Mucosa of rectum (tissue), 2 donors: ENCODE data around the gene VWCE.

ENCODE experiments used
- H3K27ac ChIP-seq, 2 donors: one replicate each; pipeline ENCODE4 v1.7.0; 2013; ENCODE audit warnings: inconsistent platforms in 2 of 2, low read depth in 2 of 2, low read length in 2 of 2
- H3K27me3 ChIP-seq, 2 donors: one replicate each; pipeline ENCODE4 v1.7.0; 2013; ENCODE audit warnings: low read length in 2 of 2; ENCODE audit not compliant: control insufficient read depth in 2 of 2, insufficient read depth in 2 of 2
- H3K36me3 ChIP-seq, 2 donors: one replicate each; pipeline ENCODE4 v1.7.0; 2013; ENCODE audit warnings: low read length in 2 of 2; ENCODE audit not compliant: control insufficient read depth in 2 of 2, insufficient read depth in 2 of 2
- H3K4me1 ChIP-seq, 2 donors: one replicate each; pipeline ENCODE4 v1.7.0; 2013; ENCODE audit warnings: low read length in 2 of 2, mild to moderate bottlenecking in 1 of 2; ENCODE audit not compliant: control insufficient read depth in 2 of 2, insufficient read depth in 2 of 2
- H3K4me3 ChIP-seq, 2 donors: one replicate each; pipeline ENCODE4 v1.7.0; 2013; ENCODE audit warnings: low read length in 2 of 2
- H3K9ac ChIP-seq, 2 donors: one replicate each; pipeline ENCODE4 v1.7.0; 2013; ENCODE audit warnings: low read length in 2 of 2, low read depth in 1 of 2, mild to moderate bottlenecking in 1 of 2
- H3K9me3 ChIP-seq, 2 donors: one replicate each; pipeline ENCODE4 v1.7.0; 2013; ENCODE audit warnings: low read length in 2 of 2; ENCODE audit not compliant: control insufficient read depth in 2 of 2
- donor health status: healthy.
- donor health status: Normal muscosa, but diverticular disease.

VWCE gene

DNA sequence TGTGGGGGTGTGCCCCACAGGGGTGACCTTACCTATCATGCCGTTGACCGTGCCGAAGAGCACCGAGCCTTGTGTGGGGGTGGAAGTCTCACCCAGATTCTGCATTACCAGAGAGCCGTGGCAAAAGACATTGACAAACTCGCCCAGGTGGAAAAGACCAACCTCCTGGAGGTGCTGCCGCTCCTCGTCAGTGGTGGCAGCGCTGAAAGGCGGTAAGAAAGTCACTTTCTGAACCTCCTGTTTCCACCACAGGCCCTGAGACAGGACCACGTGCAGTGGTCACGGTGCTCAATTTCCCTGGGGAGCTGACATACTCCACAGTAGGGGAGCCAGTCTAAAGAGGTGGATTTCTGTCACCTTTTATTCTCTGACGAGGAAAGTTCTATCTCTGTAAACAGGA lies 7.4 kb upstream of the VWCE start:
- no peak overlapping the region for H3K9ac ChIP-seq
- H3K4me1 ChIP-seq = no peaks in the 10 kb centered on the region
- no peak overlapping the region for H3K27ac ChIP-seq
- no peak overlapping the region for H3K4me3 ChIP-seq
- peaks cover 73 to 77% of the 10 kb centered on the region in 2 donors for H3K36me3 ChIP-seq
- no peaks in the 10 kb centered on the region for H3K27me3 ChIP-seq
- no peaks in the 10 kb centered on the region for H3K9me3 ChIP-seq

DNA sequence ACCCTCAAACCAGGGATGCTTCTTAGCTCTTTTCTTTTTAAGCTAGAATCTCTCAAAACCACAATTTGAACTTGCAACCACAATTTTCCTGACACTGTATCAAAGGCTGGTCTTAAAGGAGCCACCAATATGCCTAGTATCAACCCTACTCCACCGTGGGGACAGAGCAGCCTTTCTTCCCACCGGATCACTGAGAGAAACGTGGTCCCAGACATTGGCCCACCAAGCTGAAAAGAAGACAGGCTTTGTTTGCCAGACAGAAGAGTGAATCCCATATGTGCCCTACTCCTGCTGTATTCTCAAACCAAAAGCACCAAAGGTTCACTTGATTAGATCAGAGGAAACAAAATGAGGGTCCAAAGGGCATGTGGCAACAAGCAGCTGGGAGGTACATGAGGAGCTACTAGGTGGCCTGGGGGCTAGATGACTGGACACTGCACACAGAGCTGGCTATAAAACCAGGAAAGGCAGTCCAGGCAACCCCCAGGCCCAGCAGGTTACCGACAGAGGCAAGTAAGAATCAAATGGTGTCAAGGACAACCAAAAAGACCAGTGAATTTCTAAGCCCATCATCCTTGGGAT lies 3.6 kb upstream of the VWCE start:
- H3K27me3 ChIP-seq = peaks cover 3 to 9% of the 10 kb centered on the region in 2 donors
- peaks cover 44 to 47% of the 10 kb centered on the region in 2 donors for H3K36me3 ChIP-seq
- H3K9ac ChIP-seq = no peak overlapping the region
- no peak overlapping the region for H3K27ac ChIP-seq
- no peak overlapping the region for H3K4me3 ChIP-seq
- H3K9me3 ChIP-seq = no peaks in the 10 kb centered on the region
- H3K4me1 ChIP-seq = peaks cover 5 to 15% of the 10 kb centered on the region in 2 donors

DNA sequence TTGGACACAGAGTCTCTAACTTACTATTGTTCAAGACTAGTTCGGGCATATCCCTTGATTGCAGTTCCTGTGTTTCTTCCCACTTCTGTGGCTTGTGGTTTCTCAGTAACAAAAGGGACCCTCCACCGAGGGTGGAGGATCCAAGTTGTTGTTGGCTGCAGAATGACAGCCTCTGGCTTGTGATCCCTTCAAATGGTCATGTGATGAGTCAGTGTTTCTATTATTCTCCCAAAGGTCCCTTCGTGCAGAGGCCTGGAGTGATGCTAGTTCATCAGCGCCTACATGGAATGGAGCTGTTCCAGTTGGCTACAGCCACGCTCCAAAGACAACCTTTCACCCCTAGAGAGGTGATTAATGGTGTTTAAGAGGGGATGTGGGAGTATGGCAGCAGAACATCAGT lies 2.6 kb upstream of the VWCE start:
- no peak overlapping the region for H3K4me3 ChIP-seq
- H3K4me1 ChIP-seq = peaks cover 5 to 16% of the 10 kb centered on the region in 2 donors
- H3K9me3 ChIP-seq = no peaks in the 10 kb centered on the region
- no peak overlapping the region for H3K27ac ChIP-seq
- H3K36me3 ChIP-seq = peaks cover 37 to 38% of the 10 kb centered on the region in 2 donors
- peaks cover 7 to 10% of the 10 kb centered on the region in 2 donors for H3K27me3 ChIP-seq
- no peak overlapping the region for H3K9ac ChIP-seq

DNA sequence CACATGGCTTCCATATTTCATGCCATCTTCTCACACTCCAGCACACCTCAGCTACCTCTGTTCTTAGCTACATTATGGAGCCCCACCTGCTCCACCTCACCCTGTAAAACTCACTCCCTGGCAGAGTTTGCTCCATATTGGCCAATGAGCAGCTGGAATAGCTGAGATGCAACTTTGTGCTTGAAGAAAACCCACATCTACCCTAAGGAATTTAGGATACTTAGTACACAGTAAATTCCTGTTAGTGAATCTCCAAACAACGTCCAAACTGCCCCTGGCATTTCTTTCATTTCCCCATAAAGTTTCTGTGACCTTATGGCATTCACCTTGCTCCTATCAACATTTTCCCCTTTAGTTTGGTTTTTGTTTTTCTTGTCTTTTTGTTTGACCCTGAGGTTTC lies 2.2 kb upstream of the VWCE start:
- Histone ChIP-seq H3K9me3 (no peaks in the 10 kb centered on the region), H3K27me3 (peaks cover 10 to 13% of the 10 kb centered on the region in 2 donors), H3K27ac (no peak overlapping the region), H3K4me3 (no peak overlapping the region), H3K4me1 (peaks cover 5 to 16% of the 10 kb centered on the region in 2 donors), H3K36me3 (peaks cover 33 to 34% of the 10 kb centered on the region in 2 donors), H3K9ac (no peak overlapping the region)

DNA sequence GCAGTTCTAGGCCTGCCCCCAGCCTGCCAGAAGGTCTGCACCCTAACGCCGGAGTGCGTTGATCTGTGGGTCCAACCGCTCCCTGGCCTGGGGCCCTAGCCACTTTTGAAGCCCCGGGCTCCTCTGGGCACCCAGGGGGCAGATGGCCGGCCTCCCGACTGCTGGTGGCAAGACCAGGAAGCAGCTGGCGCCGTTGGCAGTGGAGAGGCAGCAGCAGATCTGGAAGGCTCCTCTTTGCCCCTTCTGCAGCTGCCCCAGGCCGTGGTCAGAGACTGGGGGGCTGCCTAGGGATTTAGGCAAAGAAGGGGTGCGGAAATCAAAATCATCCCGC lies 445 bp upstream of the VWCE start:
- H3K9me3 ChIP-seq = no peaks in the 10 kb centered on the region
- H3K9ac ChIP-seq = no peak overlapping the region
- H3K4me3 ChIP-seq = peak overlapping the region in 1 of 2 donors; percentile 52
- peaks cover 5 to 16% of the 10 kb centered on the region in 2 donors for H3K4me1 ChIP-seq
- H3K36me3 ChIP-seq = peaks cover 18 to 21% of the 10 kb centered on the region in 2 donors
- no peak overlapping the region for H3K27ac ChIP-seq
- H3K27me3 ChIP-seq = peaks cover 12 to 13% of the 10 kb centered on the region in 2 donors

DNA sequence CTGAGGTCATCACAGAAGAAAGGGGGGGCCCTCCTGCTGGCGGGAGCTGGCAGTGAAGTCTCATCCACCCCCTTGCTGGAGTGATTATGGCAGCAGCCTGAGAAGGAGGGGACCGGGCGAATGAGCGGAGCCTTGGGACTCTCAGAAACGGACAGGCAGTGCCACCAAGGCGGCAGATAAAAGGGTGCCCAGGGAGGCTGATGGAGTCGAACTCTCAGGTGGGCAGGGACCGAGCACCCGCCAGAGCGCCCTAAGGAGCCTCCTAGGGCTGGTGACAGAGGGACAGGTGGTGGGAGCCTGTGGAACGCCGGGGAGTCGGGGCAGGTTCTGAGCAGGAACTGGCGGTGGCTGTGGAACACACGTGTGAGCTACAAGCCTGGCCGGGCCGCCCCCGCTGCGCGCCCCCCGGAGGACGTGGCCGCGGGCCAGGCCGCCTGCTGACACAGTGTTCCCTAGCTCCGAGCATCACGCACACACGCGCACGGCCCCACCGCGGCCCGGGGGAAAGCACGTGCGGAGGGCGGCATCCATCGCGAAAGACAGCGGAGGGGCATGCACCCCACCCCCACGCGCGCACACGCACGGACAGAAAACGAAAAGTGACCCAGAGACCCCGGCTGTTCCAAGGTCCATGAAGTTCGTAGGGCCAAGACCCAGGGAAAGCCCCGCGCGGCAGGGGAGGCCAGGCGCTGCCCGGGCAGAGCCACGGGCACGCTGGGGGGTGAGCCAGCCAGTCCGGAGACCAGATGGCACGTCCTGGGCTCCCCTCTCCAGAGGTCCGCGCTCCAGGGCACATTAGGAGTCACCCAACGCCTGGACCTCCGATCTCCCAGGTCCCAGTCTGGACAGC lies 1.0 kb downstream of the VWCE start:
- Histone ChIP-seq H3K27me3 (peaks cover 12 to 13% of the 10 kb centered on the region in 2 donors), H3K9ac (peak overlapping the region in 1 of 2 donors; percentile 40), H3K4me1 (peaks cover 5 to 16% of the 10 kb centered on the region in 2 donors), H3K9me3 (no peaks in the 10 kb centered on the region), H3K27ac (no peak overlapping the region), H3K4me3 (peak overlapping the region; percentile 61 to 62), H3K36me3 (peaks cover 5 to 7% of the 10 kb centered on the region in 2 donors)

DNA sequence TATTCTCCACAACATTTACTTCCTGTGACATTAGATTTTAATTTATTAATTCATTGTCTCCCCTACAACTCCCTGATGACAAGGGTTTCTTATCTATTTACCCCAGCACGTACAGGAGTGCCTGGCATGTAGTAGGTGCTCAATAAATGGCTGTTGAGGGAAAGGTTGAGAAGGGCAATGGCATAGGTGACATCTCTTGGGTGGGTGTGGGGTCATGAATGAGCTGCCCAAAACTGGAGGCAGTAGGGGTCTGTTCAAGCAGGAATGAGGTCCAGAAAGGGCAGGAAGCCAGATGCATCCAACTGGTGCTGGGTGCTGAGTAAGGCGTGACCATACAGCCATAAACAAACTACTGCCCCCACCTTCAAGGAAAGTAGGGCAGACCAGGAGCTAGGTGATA lies 2.8 kb downstream of the VWCE start:
- peaks cover 12 to 13% of the 10 kb centered on the region in 2 donors for H3K27me3 ChIP-seq

DNA sequence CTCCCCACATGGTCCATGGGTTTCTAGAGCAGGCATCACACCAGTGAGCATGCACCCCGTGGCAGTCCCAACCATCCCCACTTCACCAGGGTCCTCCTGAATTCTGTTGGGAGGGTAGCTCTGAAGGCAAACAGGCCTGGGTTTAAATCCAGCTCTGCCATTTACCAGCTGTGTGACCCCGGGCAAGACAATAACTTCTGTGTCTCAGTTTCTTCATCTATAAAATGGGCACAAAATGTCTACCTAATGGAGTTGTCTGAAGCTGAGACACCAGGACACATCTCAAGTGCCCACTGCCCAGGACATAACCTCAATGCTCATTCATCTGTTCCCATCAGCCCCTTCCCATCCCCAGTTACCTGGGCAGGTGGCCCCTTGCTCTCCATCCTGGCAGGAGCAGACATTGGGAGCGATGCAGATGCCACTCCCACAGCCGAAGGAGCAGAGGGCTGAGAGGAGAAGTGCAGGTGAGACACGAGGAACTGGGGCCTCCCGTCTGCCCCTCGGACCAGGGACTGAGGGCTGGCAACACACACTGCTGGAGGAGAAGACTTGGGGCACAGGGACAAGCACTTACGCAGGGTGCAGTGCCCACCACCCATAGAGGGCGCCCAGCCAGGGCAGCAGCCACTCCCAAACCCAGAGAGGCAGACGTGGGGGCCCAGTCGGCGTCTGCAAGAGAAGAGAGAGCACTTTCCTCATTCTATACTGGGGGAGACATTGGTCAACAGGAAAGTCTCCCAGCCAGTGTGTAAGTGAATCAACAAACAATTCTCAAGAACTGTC lies 4.0 kb downstream of the VWCE start:
- Histone ChIP-seq H3K4me1 (peaks cover 5 to 16% of the 10 kb centered on the region in 2 donors), H3K9ac (no peak overlapping the region), H3K36me3 (no peaks in the 10 kb centered on the region), H3K4me3 (no peak overlapping the region), H3K27me3 (peaks cover 12 to 13% of the 10 kb centered on the region in 2 donors), H3K27ac (no peak overlapping the region), H3K9me3 (no peaks in the 10 kb centered on the region)

More for the DNA sequence above, 2.8 kb downstream of the VWCE start:
- no peaks in the 10 kb centered on the region for H3K9me3 ChIP-seq
- H3K27ac ChIP-seq = no peak overlapping the region
- no peaks in the 10 kb centered on the region for H3K36me3 ChIP-seq
- H3K4me3 ChIP-seq = no peak overlapping the region
- H3K9ac ChIP-seq = no peak overlapping the region
- H3K4me1 ChIP-seq = peaks cover 5 to 16% of the 10 kb centered on the region in 2 donors

DNA sequence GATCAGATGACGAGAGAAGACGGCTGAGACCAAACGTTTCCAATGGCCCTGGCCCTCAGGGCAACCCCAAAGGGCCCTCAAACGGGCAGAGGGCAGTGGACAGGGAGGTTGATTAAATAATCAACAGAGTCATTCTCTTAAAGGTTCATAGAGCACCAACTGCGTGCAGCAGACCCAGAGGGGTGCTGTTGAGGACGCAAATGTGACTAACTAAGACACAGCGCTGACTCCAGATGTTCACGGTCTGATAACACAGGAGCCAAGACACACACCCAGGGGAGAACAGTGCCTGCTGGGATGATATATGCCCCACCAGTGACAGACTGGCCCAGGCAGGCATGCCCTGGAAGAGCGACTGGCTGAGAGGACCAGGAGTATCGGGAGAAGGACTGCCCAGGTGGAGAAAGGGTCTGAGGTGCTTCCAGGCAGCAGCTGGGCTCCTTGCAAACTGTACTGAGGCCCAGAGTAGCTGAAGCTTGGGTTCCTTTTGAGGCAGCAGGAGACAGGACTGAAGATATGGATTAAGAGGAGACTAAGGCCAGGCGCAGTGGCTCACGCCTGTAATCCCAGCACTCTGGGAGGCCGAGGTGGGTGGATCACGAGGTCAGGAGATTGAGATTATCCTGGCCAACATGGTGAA lies 7.7 kb downstream of the VWCE start:
- no peak overlapping the region for H3K4me3 ChIP-seq

More for the DNA sequence above, 7.7 kb downstream of the VWCE start:
- no peaks in the 10 kb centered on the region for H3K4me1 ChIP-seq
- H3K27me3 ChIP-seq = peaks cover 3 to 6% of the 10 kb centered on the region in 2 donors
- H3K9me3 ChIP-seq = no peaks in the 10 kb centered on the region
- no peak overlapping the region for H3K9ac ChIP-seq
- no peaks in the 10 kb centered on the region for H3K36me3 ChIP-seq
- no peak overlapping the region for H3K27ac ChIP-seq
